ENCODE results near the gene MPV17. TPM values are rescaled to one million over a fixed set of nuclear protein-coding genes. Genes with fewer than 3 reads are reported as not detected.

Gene MPV17, protein sequence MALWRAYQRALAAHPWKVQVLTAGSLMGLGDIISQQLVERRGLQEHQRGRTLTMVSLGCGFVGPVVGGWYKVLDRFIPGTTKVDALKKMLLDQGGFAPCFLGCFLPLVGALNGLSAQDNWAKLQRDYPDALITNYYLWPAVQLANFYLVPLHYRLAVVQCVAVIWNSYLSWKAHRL
- total RNA-seq: 10 to 100 TPM; 11.9 to 20.9 (median 14.9) TPM
- polyA plus RNA-seq: 10 to 100 TPM; 13.1 to 29.0 (median 14.5) TPM
- long read RNA-seq, donor 1, partial matches to known transcripts: 0 of 9 reads
- long read RNA-seq, donor 1, other reads (novel, unspliced or antisense): 1 of 9 reads
- long read RNA-seq, donor 2, transcript MPV17-218 (1 exons, 2,315 nt): major isoform, 24 of 29 reads
- long read RNA-seq, donor 2, partial matches to known transcripts: 1 of 29 reads
- long read RNA-seq, donor 2, other reads (novel, unspliced or antisense): 3 of 29 reads

DNA sequence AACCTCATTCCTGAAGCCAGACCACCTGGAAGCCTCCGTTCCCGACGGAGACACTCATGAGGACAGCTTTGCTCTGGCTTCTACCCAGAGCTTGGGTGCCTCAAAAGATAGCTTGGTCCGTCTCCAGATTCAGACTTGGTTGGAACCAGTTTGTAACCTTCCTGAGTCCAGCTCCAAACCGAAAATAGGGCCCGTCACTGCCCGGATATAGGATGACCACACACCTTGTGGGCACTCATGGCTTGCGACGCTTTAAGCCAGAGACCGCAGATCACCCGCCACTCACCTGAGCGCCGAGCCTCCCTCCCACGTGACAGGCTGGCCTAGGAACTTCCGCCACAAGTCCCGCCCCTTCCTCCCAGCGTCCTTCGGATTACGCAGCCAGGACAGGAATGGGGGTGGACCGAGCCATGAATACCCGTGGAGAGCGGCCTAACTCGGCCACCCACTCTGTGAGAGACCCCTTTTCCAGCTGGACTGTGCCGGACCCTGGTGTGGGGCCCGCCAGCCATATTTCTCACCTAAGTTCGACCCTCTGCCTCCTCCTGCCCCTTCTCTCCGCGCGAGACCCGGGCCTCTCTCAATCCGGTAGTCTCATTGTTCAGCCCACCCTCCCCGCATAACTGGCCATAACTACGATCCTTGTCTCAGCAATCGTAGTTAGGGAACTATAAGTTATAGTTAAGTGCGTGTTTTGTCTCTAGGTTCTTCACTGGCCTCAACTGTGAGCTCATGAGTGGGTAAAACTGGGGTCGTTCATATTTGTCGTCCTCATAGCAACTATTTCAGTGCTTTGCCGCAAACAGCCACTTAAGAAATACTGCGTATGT lies at the start of gene MPV17:
MPV17 (minus strand) TSS at position 332 of the 830 bp plus-strand sequence. CDS start 580 bp downstream, outside the sequence.
- intact Hi-C loops (cut with DNase I): loop anchor here (5.0 kb wide), 1 partner anchor 34 kb away; the partner anchor contains the start of gene GTF3C2 (in 2 of the 2)
- TF ChIP-seq, protein P1, sequence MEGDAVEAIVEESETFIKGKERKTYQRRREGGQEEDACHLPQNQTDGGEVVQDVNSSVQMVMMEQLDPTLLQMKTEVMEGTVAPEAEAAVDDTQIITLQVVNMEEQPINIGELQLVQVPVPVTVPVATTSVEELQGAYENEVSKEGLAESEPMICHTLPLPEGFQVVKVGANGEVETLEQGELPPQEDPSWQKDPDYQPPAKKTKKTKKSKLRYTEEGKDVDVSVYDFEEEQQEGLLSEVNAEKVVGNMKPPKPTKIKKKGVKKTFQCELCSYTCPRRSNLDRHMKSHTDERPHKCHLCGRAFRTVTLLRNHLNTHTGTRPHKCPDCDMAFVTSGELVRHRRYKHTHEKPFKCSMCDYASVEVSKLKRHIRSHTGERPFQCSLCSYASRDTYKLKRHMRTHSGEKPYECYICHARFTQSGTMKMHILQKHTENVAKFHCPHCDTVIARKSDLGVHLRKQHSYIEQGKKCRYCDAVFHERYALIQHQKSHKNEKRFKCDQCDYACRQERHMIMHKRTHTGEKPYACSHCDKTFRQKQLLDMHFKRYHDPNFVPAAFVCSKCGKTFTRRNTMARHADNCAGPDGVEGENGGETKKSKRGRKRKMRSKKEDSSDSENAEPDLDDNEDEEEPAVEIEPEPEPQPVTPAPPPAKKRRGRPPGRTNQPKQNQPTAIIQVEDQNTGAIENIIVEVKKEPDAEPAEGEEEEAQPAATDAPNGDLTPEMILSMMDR (IDR thresholded peaks at IDR 0.05): no peak
- peak within 1 kb of the TSS; percentile 99 for H3K27ac ChIP-seq
- H3K4me1 ChIP-seq: peaks cover 46% of the 10 kb centered on the region
- no peaks in the 10 kb centered on the region for H3K27me3 ChIP-seq (ENCODE audit: insufficient read depth in 3 of 3, low read length in 2 of 3)
- DNase-seq: peak; percentile 92 to 97
- H3K36me3 ChIP-seq (ENCODE audit: insufficient read depth in 1 of 2, low read depth in 1 of 2): peaks cover 3 to 24% of the 10 kb centered on the region in 2 donors
- peak within 1 kb of the TSS; percentile 84 for H3K4me3 ChIP-seq
- peak; percentile 79 to 83 (median 80) for ATAC-seq
- WGBS, 3 donors: 0 to 1% (median 0%) methylated on average over 39 of the region's 39 CpGs
- no peaks in the 10 kb centered on the region for H3K9me3 ChIP-seq

DNA sequence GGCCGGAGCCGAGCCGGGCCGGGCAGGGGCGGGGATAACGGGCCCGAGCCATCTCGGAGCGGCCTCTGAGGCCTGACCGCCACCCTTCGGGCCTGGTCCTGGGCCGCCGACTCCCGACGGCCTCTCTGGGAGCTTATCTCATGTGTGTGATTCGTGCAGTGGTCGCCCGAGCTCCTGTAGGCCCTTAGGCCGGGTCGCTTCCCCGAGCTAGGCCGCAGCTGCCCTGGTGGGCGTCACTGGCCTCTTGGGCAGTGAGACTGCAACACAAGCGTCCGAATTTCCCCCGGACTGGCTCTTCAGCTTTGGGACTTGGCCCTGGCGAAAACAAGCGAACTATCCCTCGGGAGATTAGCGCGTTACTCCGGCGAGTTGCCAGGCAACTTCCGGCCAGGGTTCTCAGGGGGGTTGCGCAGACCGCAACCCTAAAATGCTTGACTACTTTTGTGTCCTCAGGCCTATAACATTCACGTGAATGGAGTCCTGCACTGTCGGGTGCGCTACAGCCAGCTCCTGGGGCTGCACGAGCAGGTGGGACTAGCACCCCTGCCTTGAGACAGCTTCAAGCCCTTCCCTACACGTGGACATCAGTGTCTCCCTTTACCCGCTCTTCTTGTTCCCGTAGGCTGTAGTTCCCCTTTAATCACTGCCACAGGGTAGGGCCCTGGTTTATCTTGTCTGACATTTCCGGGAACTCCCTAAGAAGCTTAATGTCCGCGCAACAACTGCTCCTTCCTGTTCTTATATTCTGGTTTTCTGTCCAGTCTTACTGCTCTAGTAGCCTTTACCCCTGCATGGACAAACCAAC lies 48.1 kb upstream of the MPV17 start:
- intact Hi-C loops (cut with DNase I): no loop called here
- H3K4me1 ChIP-seq: peaks cover 29% of the 10 kb centered on the region
- peak overlapping the region; percentile 99 for H3K27ac ChIP-seq
- TF ChIP-seq, protein P1 (IDR thresholded peaks at IDR 0.05): no peak
- peaks cover 12 to 73% of the 10 kb centered on the region in 2 donors for H3K36me3 ChIP-seq (ENCODE audit: insufficient read depth in 1 of 2, low read depth in 1 of 2)
- WGBS, 3 donors: 1 to 2% (median 1%) methylated on average over 34 to 46 of the region's 46 CpGs
- no peaks in the 10 kb centered on the region for H3K9me3 ChIP-seq
- DNase-seq (peak; percentile 43 to 77), ATAC-seq (peak; percentile 26 to 56 (median 40))
- peak overlapping the region; percentile 100 for H3K4me3 ChIP-seq
- no peaks in the 10 kb centered on the region for H3K27me3 ChIP-seq (ENCODE audit: insufficient read depth in 3 of 3, low read length in 2 of 3)

DNA sequence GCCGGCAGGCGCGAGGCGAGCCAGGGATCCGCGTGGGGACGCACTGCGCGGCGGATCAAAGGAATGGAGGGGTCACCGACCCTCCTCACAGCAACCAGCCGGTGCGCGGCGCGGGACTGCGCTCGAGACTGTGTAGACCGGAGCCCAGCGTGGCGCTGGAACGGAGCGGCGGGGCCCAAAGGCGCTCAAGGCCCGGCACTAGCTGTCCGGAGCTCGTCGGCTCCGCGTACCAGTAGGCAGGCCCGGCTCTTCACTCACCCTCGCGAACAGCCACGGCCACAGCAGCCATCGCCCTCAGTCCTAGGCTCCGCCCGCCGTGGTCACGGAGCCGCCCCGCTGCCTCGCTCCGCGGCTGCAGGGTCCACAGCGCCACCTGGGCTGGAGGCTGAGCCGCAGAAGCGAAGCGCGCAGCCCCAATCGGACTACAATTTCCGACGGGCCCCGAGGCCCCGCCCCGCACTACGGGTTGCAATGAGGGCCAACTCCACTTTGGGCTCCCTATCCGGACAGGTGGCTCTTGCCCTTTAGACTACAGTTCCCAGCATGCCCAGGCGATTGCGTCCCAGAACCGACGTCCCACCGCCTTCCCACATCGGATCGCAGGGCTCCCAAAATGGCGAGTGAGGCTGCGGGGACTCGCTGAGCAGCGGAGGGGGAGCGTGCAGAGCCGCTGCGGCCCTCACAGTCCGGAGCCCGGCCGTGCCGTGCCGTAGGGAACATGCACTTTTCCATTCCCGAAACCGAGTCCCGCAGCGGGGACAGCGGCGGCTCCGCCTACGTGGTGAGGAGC lies 47.3 kb upstream of the MPV17 start, which contains the start of the genes EIF2B4 and SNX17:
EIF2B4 (minus strand) TSS at position 313 of the 790 bp plus-strand sequence; CDS start at position 289, 24 bp downstream.
SNX17 (plus strand) TSS at position 591 of the 790 bp plus-strand sequence; CDS start at position 719, 128 bp downstream.
- WGBS, 3 donors: 0% methylated on average over 56 to 85 of the region's 85 CpGs
- intact Hi-C loops (cut with DNase I): no loop called here
- H3K36me3 ChIP-seq (ENCODE audit: insufficient read depth in 1 of 2, low read depth in 1 of 2): peaks cover 12 to 72% of the 10 kb centered on the region in 2 donors

More for the DNA sequence above, 47.3 kb upstream of the MPV17 start, which contains the start of the genes EIF2B4 and SNX17:
- Histone ChIP-seq H3K4me1 (peaks cover 29% of the 10 kb centered on the region), H3K27ac (peak within 1 kb of the TSS; percentile 99), H3K27me3 (ENCODE audit: insufficient read depth in 3 of 3, low read length in 2 of 3) (no peaks in the 10 kb centered on the region), H3K4me3 (peak within 1 kb of the TSS; percentile 100), H3K9me3 (no peaks in the 10 kb centered on the region)
- TF ChIP-seq, protein P1 (IDR thresholded peaks at IDR 0.05): peak; percentile 64
- ATAC-seq: peak; percentile 93 to 95 (median 94)
- peak; percentile 99 to 100 for DNase-seq
